ENCODE measurements around the gene CD14. TPM values are rescaled to one million over a fixed set of nuclear protein-coding genes. Genes with fewer than 3 reads are reported as not detected.
A peak's percentile ranks its signal among the peaks of the same experiment; 100 is the strongest.

The CD14 gene
- total RNA-seq, 1 experiment from 2014 or later = 0.79 TPM

DNA sequence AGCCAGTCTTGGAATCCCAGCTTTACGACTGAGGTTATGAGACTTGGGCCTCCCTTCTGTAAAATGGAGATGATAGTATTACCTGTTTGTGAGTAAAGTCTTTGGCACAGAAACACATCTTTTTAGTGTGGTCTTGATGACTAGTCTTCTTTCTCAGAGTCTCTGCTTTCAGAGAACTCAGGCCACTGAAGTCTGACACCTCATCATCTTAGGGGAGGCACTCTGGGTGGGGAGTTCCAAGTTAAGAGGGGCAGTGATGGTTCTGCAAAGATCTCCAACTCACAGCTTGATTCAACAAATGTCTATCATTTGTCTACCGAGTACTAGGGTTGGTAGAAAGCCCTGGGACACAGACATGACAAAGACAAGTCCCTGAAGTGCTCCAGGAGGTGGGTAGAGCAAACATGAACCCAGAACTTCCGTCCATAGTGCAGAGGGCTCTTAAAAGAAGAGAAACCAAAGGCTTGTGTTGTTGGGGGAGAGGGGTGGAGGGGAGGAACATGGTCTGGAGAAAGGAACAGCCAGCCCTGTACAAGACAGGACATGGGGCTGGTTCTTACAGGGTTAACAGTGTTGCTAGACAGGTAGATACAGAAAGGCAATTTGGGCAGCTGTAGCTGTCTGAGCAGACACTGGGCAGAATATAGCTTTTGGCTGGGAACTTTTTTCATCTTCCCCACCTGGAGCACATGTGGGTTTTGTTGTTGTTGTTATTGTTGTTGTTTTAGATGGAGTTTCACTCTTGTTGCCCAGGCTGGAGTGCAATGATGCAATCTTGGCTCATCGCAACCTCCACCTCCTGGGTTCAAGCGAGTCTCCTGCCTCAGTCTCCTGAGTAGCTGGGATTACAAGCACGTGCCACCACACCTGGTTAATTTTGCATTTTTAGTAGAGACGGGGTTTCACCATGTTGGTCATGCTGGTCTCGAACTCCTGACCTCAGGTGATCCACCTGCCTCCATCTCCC, 2.6 kb upstream of the CD14 start:
- Mint-ChIP-seq H3K4me3 (ENCODE audit: unreplicated experiment) (no peak overlapping the region), H3K4me1 (ENCODE audit: insufficient read depth, unreplicated experiment) (peaks cover 40% of the 10 kb centered on the region), H3K27ac (ENCODE audit: low read depth, unreplicated experiment) (no peak overlapping the region), H3K27me3 (ENCODE audit: insufficient read depth, unreplicated experiment) (no peaks in the 10 kb centered on the region), H3K9me3 (ENCODE audit: unreplicated experiment) (no peaks in the 10 kb centered on the region), H3K36me3 (ENCODE audit: insufficient read depth, unreplicated experiment) (no peaks in the 10 kb centered on the region)
- intact Hi-C loops (cut with micrococcal nuclease) = loop anchor here (1.0 kb wide), 2 partner anchors 60 to 88 kb away; partner anchors contain the start of gene EIF4EBP3
- TF ChIP-seq, protein P1, sequence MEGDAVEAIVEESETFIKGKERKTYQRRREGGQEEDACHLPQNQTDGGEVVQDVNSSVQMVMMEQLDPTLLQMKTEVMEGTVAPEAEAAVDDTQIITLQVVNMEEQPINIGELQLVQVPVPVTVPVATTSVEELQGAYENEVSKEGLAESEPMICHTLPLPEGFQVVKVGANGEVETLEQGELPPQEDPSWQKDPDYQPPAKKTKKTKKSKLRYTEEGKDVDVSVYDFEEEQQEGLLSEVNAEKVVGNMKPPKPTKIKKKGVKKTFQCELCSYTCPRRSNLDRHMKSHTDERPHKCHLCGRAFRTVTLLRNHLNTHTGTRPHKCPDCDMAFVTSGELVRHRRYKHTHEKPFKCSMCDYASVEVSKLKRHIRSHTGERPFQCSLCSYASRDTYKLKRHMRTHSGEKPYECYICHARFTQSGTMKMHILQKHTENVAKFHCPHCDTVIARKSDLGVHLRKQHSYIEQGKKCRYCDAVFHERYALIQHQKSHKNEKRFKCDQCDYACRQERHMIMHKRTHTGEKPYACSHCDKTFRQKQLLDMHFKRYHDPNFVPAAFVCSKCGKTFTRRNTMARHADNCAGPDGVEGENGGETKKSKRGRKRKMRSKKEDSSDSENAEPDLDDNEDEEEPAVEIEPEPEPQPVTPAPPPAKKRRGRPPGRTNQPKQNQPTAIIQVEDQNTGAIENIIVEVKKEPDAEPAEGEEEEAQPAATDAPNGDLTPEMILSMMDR (IDR thresholded peaks at IDR 0.05; ENCODE audit: unreplicated experiment) = no peak
- BruUV-seq (replicated peaks) = no TSS peak
- CTCF ChIA-PET = interaction anchor here (0.6 to 4.0 kb wide), 19 partner anchors 10 to 166 kb away, joined by 3 to 41 read pairs (median 5); partner anchors contain the start of genes APBB3, EIF4EBP3, NDUFA2 and SLC35A4
- POLR2A ChIA-PET = interaction anchor here (0.6 to 11.2 kb wide), 14 partner anchors 11 to 404 kb away, joined by 3 to 143 read pairs (median 4); partner anchors contain the start of genes ANKHD1, APBB3, EIF4EBP3 and IK
- no peak for DNase-seq (ENCODE audit: unreplicated experiment)

DNA sequence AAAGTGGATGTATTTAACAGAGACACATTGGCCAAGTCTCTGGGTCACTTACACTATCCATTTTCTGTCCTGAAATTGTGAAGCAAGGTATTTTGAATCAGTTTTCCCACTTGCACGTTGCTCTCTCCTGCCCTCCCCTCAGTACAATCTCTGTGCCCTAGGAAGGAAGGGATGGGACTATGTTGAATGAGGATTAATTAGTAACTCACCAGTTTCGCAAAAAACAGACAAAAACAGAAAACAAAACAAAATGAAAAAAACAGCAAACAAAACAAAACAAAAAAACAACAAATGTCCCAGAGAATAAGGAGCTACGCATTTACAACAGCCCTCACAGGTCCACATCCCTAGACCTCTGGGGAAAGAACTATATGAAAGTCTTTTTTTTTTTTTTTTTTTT, 1.1 kb upstream of the CD14 start:
- intact Hi-C loops (cut with micrococcal nuclease) = no loop called here
- no peaks in the 10 kb centered on the region for H3K36me3 Mint-ChIP-seq (ENCODE audit: insufficient read depth, unreplicated experiment)
- no peak for DNase-seq (ENCODE audit: unreplicated experiment)

DNA sequence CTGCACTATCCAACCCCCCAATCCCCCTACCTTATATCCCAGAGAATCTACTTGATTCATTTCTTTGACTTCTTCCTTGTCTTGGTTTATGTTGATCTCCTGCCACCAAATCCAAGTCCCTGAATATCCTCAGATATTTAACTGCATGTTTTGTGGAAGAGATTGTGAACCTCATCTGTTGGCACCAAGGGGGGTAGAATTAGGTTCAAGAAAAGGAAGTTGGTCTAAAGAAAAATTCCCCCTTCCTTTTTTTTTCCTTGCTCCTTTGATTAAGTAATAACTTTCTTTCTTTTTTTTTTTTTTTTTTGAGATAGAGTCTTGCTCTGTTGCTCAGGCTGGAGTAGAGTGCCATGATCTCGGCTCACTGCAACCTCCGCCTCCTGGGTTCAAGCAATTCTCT, 526 bp upstream of the CD14 start:
- ChIA-PET CTCF (interaction anchor here (1.1 to 4.0 kb wide), 6 partner anchors 43 to 267 kb away, joined by 3 to 41 read pairs (median 5); partner anchors contain the start of gene EIF4EBP3), POLR2A (interaction anchor here (0.9 to 11.2 kb wide), 8 partner anchors 14 to 232 kb away, joined by 3 to 143 read pairs (median 4); partner anchors contain the start of genes ANKHD1, APBB3, EIF4EBP3 and IK)
- Mint-ChIP-seq H3K4me3 (ENCODE audit: unreplicated experiment) (peak overlapping the region; percentile 68), H3K9me3 (ENCODE audit: unreplicated experiment) (no peaks in the 10 kb centered on the region), H3K27me3 (ENCODE audit: insufficient read depth, unreplicated experiment) (no peaks in the 10 kb centered on the region), H3K4me1 (ENCODE audit: insufficient read depth, unreplicated experiment) (peaks cover 30% of the 10 kb centered on the region), H3K27ac (ENCODE audit: low read depth, unreplicated experiment) (no peak overlapping the region), H3K36me3 (ENCODE audit: insufficient read depth, unreplicated experiment) (peaks cover 1% of the 10 kb centered on the region)
- TF ChIP-seq, protein P1 (IDR thresholded peaks at IDR 0.05; ENCODE audit: unreplicated experiment) = no peak
- no TSS peak for BruUV-seq (replicated peaks)
- DNase-seq (ENCODE audit: unreplicated experiment) = no peak
- intact Hi-C loops (cut with micrococcal nuclease) = no loop called here

More for the DNA sequence above, 1.1 kb upstream of the CD14 start:
- H3K27ac Mint-ChIP-seq (ENCODE audit: low read depth, unreplicated experiment) = no peak overlapping the region
- no peak overlapping the region for H3K4me3 Mint-ChIP-seq (ENCODE audit: unreplicated experiment)
- no TSS peak for BruUV-seq (replicated peaks)
- ChIA-PET CTCF (interaction anchor here (0.8 to 4.0 kb wide), 10 partner anchors 11 to 402 kb away, joined by 3 to 41 read pairs (median 8); partner anchors contain the start of genes APBB3, EIF4EBP3, NDUFA2 and SLC35A4), POLR2A (interaction anchor here (1.2 to 11.2 kb wide), 6 partner anchors 13 to 233 kb away, joined by 4 to 143 read pairs (median 15); partner anchors contain the start of genes ANKHD1, APBB3, EIF4EBP3 and IK)
- H3K4me1 Mint-ChIP-seq (ENCODE audit: insufficient read depth, unreplicated experiment) = peaks cover 35% of the 10 kb centered on the region
- H3K9me3 Mint-ChIP-seq (ENCODE audit: unreplicated experiment) = no peaks in the 10 kb centered on the region
- TF ChIP-seq, protein P1 (IDR thresholded peaks at IDR 0.05; ENCODE audit: unreplicated experiment) = no peak
- no peaks in the 10 kb centered on the region for H3K27me3 Mint-ChIP-seq (ENCODE audit: insufficient read depth, unreplicated experiment)
